A549 (cell line): Measurements from ENCODE around the gene NUP188. TPM values are rescaled to one million over a fixed set of nuclear protein-coding genes. Genes with fewer than 3 reads are reported as not detected.
A peak's percentile ranks its signal among the peaks of the same experiment; 100 is the strongest.

Experiments used
- ATAC-seq, 2 experiments: fragments of 200-7000 bp in 1 of 2; fragments of >200 bp in 1 of 2; cut with Nextera tagmentation in 1 of 2; cut with Tn5 transposase in 1 of 2; 3 replicates each; pipeline versions ENCODE4 v1.8.0 to v1.9.1; 2018 to 2020; ENCODE audit warnings: mild to moderate bottlenecking in 1 of 2, moderate library complexity in 1 of 2
- CTCF ChIA-PET: fragments of 300-600 bp; sonication (Branson Sonifier 250); formaldehyde crosslinking; extraction: SDS; loops from one replicate; lab custom pipeline; 2021; ENCODE audit warnings: antibody characterized with exemption, inconsistent platforms; lab: Yijun Ruan, JAX
- POLR2A ChIA-PET: fragments of 350-600 bp; formaldehyde crosslinking; extraction: SDS; loops from one replicate; lab custom pipeline; 2021; ENCODE audit warnings: antibody characterized with exemption, inconsistent platforms; lab: Yijun Ruan, JAX
- DNase-seq, 2 experiments: peaks; one replicate each; pipeline versions ENCODE4 v3.0.0 to v3.0.0-alpha.2; 2011 to 2016; ENCODE audit warnings: low read depth in 1 of 2, low spot score in 1 of 2
- FAIRE-seq: peaks from 2 replicates; lab custom pipeline; 2011; peaks lifted over from hg19 to GRCh38; lab: Jason Lieb, UNC
- H3K27ac ChIP-seq, 2 experiments: fragments of >200 bp; sonication (Bioruptor Twin); formaldehyde crosslinking; 3 replicates each; pipeline ENCODE4 v1.5.1; 2016 to 2017
- H3K4me1 ChIP-seq: fragments of >200 bp; sonication (Bioruptor Twin); formaldehyde crosslinking; 3 replicates; pipeline ENCODE4 v1.6.1; 2016
- H3K4me2 ChIP-seq: fragments of >200 bp; sonication (Bioruptor Twin); formaldehyde crosslinking; 3 replicates; pipeline ENCODE4 v1.6.1; 2016
- H3K4me3 ChIP-seq: fragments of >200 bp; sonication (Bioruptor Twin); formaldehyde crosslinking; 3 replicates; pipeline ENCODE4 v1.5.1; 2016
- H3K9me3 ChIP-seq: fragments of >200 bp; sonication (Bioruptor Twin); formaldehyde crosslinking; 3 replicates; pipeline ENCODE4 v1.6.1; 2016
- CEBPB ChIP-seq, 2 experiments: fragments of >200 bp in 1 of 2; sonication (Bioruptor Twin) in 1 of 2; formaldehyde crosslinking in 1 of 2; IDR thresholded peaks; 2 replicates each; pipeline ENCODE4 v1.6.1; 2012 to 2016
- CTCF ChIP-seq: fragments of >200 bp; sonication (Bioruptor Twin); formaldehyde crosslinking; IDR thresholded peaks from 3 replicates; pipeline ENCODE4 v1.5.1; 2016
- EHMT2 ChIP-seq: fragments of 200-600 bp; sonication (generic); IDR thresholded peaks from 2 replicates; pipeline ENCODE4 v1.6.1; 2016; ENCODE audit warnings: antibody characterized with exemption, low read depth, mild to moderate bottlenecking, moderate library complexity
- ELK1 ChIP-seq: fragments of 150-350 bp; IDR thresholded peaks from 2 replicates; pipeline ENCODE4 v1.6.1; 2014; ENCODE audit warnings: low read depth, mild to moderate bottlenecking, low read length
- ESRRA ChIP-seq: fragments of 150-350 bp; IDR thresholded peaks from 2 replicates; pipeline ENCODE4 v1.6.1; 2014; ENCODE audit warnings: mild to moderate bottlenecking, low read length, borderline replicate concordance
- GATA3 ChIP-seq: IDR thresholded peaks from 2 replicates; pipeline ENCODE4 v1.6.1; 2012; ENCODE audit warnings: borderline replicate concordance
- HMGXB4 ChIP-seq: fragments of 250-450 bp; sonication (Bioruptor Pico); IDR thresholded peaks from 2 replicates; pipeline ENCODE4 v1.5.0; 2021; ENCODE audit warnings: mild to moderate bottlenecking, moderate library complexity, borderline replicate concordance
- HOXB5 ChIP-seq: fragments of 250-450 bp; sonication (Bioruptor Pico); IDR thresholded peaks from 2 replicates; pipeline ENCODE4 v1.5.0; 2020; ENCODE audit warnings: mild to moderate bottlenecking, moderate library complexity
- MYC ChIP-seq: IDR thresholded peaks from 2 replicates; pipeline ENCODE4 v1.6.1; 2012; ENCODE audit warnings: mild to moderate bottlenecking, inconsistent platforms, low read length, improper control_type of control experiment, borderline replicate concordance
- NPAS2 ChIP-seq: fragments of 250-450 bp; sonication (Bioruptor Pico); IDR thresholded peaks from 2 replicates; pipeline ENCODE4 v1.8.0; 2022; ENCODE audit warnings: mild to moderate bottlenecking, moderate library complexity, borderline replicate concordance
- PHF8 ChIP-seq: fragments of 200-600 bp; sonication (generic); IDR thresholded peaks from 2 replicates; pipeline ENCODE4 v1.6.1; 2016; ENCODE audit warnings: low read depth, mild to moderate bottlenecking, antibody characterized with exemption, moderate library complexity, borderline replicate concordance
- RAD21 ChIP-seq, 2 experiments: fragments of >200 bp in 1 of 2; sonication (Bioruptor Twin) in 1 of 2; formaldehyde crosslinking in 1 of 2; IDR thresholded peaks in 1 of 2; conservative IDR thresholded peaks in 1 of 2; 2 replicates in 1 of 2; 3 replicates in 1 of 2; pipeline ENCODE4 v1.6.1; 2012 to 2018; ENCODE audit warnings: inconsistent platforms in 1 of 2
- RFX5 ChIP-seq: fragments of 450-650 bp; IDR thresholded peaks from 2 replicates; pipeline ENCODE4 v1.7.1; 2014; ENCODE audit warnings: antibody characterized with exemption, mild to moderate bottlenecking, moderate library complexity
- SMC3 ChIP-seq: fragments of >200 bp; sonication (Bioruptor Twin); formaldehyde crosslinking; IDR thresholded peaks from 3 replicates; pipeline ENCODE4 v1.6.1; 2018; ENCODE audit warnings: inconsistent platforms
- TFCP2L1 ChIP-seq: fragments of 250-450 bp; sonication (Bioruptor Pico); IDR thresholded peaks from 2 replicates; pipeline ENCODE4 v1.5.0; 2021; ENCODE audit warnings: mild to moderate bottlenecking
- TP53 ChIP-seq: fragments of 250-450 bp; sonication (Bioruptor Pico); IDR thresholded peaks from 2 replicates; pipeline ENCODE4 v1.5.0; 2021; ENCODE audit warnings: mild to moderate bottlenecking, moderate library complexity
- ZFP36 ChIP-seq: fragments of 450-650 bp; IDR thresholded peaks from 2 replicates; pipeline ENCODE4 v1.6.1; 2014; ENCODE audit warnings: borderline replicate concordance; ENCODE audit not compliant: partially characterized antibody
- WGBS: methylation state at CpG from one replicate; pipeline ENCODE4 v1.1.6; 2017; ENCODE audit errors: missing lambda C conversion rate; 5-methylcytosine and 5-hydroxymethylcytosine counted together
- polyA plus RNA-seq, 4 experiments: library from polyadenylated mRNA; depleted of rRNA in 3 of 4; stranded (reverse); fragments of >200 nt; fragmentation: RNase III in 1 of 4; extraction: RNeasy Plus Mini Kit Qiagen cat#74134 plus additional on column Dnase treatment in 1 of 4; gene quantifications; 2 replicates in 3 of 4; 3 replicates in 1 of 4; pipeline ENCODE4 v1.2.3, GENCODE V29; 2011 to 2017
- TF ChIP-seq, protein P1 (sequence below): IDR thresholded peaks from 2 replicates; pipeline ENCODE4 v1.6.1; 2012
- TF ChIP-seq, protein P2 (sequence below): IDR thresholded peaks from 2 replicates; pipeline ENCODE4 v1.6.1; 2012; ENCODE audit warnings: low read depth, borderline replicate concordance

Gene NUP188
- polyA plus RNA-seq, 2 of the 4 experiments (the other 2 are of a cell fraction): 33.2 to 52.3 TPM

DNA sequence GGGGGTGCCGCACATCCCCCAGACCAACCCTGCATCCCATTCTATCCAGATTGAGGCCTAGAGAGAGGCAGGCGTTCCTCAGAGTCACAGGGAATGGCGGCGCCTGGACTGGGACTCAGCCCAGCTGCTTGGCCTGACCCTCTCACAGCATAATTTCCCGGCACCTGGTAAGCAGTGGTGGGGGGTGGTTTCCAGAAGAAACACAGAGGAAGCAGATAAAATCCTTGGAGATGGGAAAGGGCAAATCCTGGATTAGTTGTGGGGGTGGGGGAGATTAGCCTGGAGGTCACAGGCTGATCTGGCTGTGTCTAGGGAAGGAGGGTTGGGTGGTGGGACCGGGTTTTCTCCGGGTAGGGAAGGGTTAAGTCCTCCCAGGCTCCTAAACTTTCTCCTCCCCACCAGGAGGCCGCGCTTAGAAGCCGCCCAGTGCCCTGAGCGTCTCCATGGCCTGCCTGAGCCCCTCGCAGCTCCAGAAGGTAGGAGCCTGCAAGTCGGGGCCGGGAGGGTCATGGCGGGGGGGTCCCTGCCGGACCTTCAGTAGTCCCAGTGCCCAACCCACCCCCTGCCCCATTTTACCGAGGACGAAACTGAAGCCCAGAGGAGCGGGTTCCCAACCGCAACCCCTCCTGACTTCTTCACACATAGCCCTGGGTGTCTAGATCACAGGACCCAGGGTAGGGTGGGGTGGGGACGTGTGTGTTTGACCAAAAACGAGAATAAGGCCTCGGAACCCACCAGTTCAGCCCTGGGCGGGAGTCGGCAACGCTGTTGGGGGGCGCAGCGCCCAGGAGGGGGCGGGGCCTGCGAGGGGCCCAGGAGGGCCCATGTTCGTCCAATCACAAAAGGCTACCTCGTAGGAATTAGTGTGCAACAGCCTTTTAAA is 25.4 kb upstream of the NUP188 start:
- Histone ChIP-seq H3K4me1 (peaks cover 33% of the 10 kb centered on the region; the same call in 2 of the 3 replicates), H3K4me3 (no peak overlapping the region), H3K9me3 (no peaks in the 10 kb centered on the region), H3K27ac (peak overlapping the region; percentile 37 to 62; a peak in 4 of 6 replicates), H3K4me2 (no peak overlapping the region)
- no peak; a peak in 2 of 6 replicates for ATAC-seq
- ChIA-PET POLR2A (no interaction called here), CTCF (interaction anchor here (0.6 to 14.3 kb wide), 4 partner anchors 42 to 70 kb away, joined by 3 to 244 read pairs (median 4); no protein-coding TSS in a partner anchor)
- TF ChIP-seq HMGXB4 (no peak), MYC (no peak), EHMT2 (no peak), TFCP2L1 (CRISPR knock-in tag) (no peak), HOXB5 (CRISPR knock-in tag) (no peak), ELK1 (no peak), NPAS2 (CRISPR knock-in tag) (no peak)
- 73% methylated on average over 28 of the region's 32 CpGs for WGBS
- no peak for FAIRE-seq
- no peak for DNase-seq

- TF ChIP-seq TP53 (CRISPR knock-in tag) (no peak), CEBPB (IDR thresholded peaks at IDR 0.05) (peak; percentile 72 to 93; a peak in 3 of 4 replicates)
- CTCF ChIA-PET: interaction anchor here (1.0 to 14.3 kb wide), 4 partner anchors 45 to 104 kb away, joined by 3 to 244 read pairs (median 32); partner anchors contain the start of gene ENDOG
Measured at GRCh38 chr9:128923493-128923883, 24.0 kb upstream of the NUP188 start.

GRCh38 chr9:128927731-128928411 is 19.6 kb upstream of the NUP188 start:
- 24% methylated on average over 10 of the region's 10 CpGs for WGBS
- DNase-seq: peak; percentile 70 to 83
- Histone ChIP-seq H3K4me2 (0 out of 3 replicates have a peak overlapping the region, but pooled peaks have one; percentile 15), H3K4me1 (peaks cover 4% of the 10 kb centered on the region), H3K4me3 (no peak overlapping the region)
- TF ChIP-seq TFCP2L1 (CRISPR knock-in tag) (no peak), NPAS2 (CRISPR knock-in tag) (no peak), HOXB5 (CRISPR knock-in tag) (no peak), ESRRA (no peak), ZFP36 (no peak), RFX5 (no peak), PHF8 (no peak), CTCF (peak; percentile 93), SMC3 (peak; percentile 99), RAD21 (conservative IDR thresholded peaks at IDR 0.05 in 1 of 2, IDR thresholded peaks at IDR 0.05 in 1 of 2) (peak; percentile 98 to 99), GATA3 (no peak)
- TF ChIP-seq, protein P1, sequence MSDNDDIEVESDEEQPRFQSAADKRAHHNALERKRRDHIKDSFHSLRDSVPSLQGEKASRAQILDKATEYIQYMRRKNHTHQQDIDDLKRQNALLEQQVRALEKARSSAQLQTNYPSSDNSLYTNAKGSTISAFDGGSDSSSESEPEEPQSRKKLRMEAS: peak; percentile 47; the same call in 1 of the 2 replicates
- TF ChIP-seq, protein P2, sequence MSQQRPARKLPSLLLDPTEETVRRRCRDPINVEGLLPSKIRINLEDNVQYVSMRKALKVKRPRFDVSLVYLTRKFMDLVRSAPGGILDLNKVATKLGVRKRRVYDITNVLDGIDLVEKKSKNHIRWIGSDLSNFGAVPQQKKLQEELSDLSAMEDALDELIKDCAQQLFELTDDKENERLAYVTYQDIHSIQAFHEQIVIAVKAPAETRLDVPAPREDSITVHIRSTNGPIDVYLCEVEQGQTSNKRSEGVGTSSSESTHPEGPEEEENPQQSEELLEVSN: no peak
- TF ChIP-seq, all 56 proteins: peak for 4
- ChIA-PET CTCF (interaction anchor here (0.6 to 14.3 kb wide), 71 partner anchors 8 to 1702 kb away, joined by 3 to 244 read pairs (median 5); partner anchors contain the start of genes DOLK, ENDOG, KYAT1 and NUP188), POLR2A (no interaction called here)
- Histone ChIP-seq H3K27ac (peak overlapping the region; percentile 65 to 72; a peak in 5 of 6 replicates), H3K9me3 (no peaks in the 10 kb centered on the region)
- FAIRE-seq: no peak
- ATAC-seq: peak; percentile 93 to 94

More at GRCh38 chr9:128923493-128923883, 24.0 kb upstream of the NUP188 start:
- POLR2A ChIA-PET: no interaction called here
- ATAC-seq: no peak
- Histone ChIP-seq H3K4me2 (no peak overlapping the region), H3K9me3 (no peaks in the 10 kb centered on the region), H3K4me3 (no peak overlapping the region), H3K27ac (no peak overlapping the region; a peak in 1 of 6 replicates), H3K4me1 (peaks cover 30% of the 10 kb centered on the region)
- DNase-seq: no peak
- no peak for FAIRE-seq
- WGBS: 96% methylated on average over 6 of the region's 6 CpGs
